ENCODE measurements around the gene MCU. TPM values are rescaled to one million over a fixed set of nuclear protein-coding genes. Genes with fewer than 3 reads are reported as not detected.

The MCU gene
- total RNA-seq, 1 experiment from 2014 or later, result 26.8 TPM

DNA sequence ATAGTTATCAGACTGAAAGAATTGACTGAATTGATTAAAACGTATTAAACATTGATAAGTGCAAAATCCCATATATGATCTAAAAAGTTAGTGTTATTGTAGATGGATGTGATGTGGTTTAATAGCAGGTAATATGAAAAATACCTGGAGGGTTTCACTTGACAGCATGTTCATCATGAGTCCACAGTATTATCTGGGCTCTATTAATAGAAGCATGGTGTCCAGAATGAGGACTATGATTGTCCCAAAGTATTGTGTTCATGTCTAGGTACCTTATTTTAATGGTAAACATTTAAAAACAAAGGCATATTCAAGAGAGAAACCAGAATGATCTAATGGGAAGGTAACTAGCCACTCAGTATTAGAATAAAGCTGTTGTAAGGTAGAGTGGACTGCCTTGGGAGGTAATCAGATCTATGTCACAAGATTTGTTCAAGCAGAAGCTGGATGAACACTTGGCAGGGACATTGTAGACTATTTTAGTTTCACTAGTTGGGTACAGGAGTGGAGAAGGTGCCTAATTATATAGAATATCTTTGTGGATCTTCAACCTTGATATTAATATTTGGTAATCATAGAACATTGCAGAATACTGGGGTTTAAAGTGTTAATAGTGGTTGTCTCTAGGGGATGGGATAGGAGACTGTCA, 43.5 kb downstream of the MCU start:
- POLR2A ChIA-PET, result no interaction called here
- Histone ChIP-seq H3K4me2 (ENCODE audit: low read length) (no peak overlapping the region), H3K4me3 (replicated peaks in 1 of 2; ENCODE audit: low read depth in 1 of 2, low read length in 2 of 2) (no peak overlapping the region), H3K9ac (ENCODE audit: low read length) (no peak overlapping the region), H3K79me2 (ENCODE audit: insufficient read depth, low read length) (peaks cover 35% of the 10 kb centered on the region), H3K36me3 (ENCODE audit: control insufficient read depth in 1 of 2, insufficient read depth in 2 of 2, low read length in 2 of 2) (no peaks in the 10 kb centered on the region), H3K4me1 (ENCODE audit: control insufficient read depth in 1 of 2, insufficient read depth in 2 of 2, low read length in 2 of 2) (peaks cover 3 to 10% of the 10 kb centered on the region in 2 experiments; a peak in 2 of 4 replicates), H3K27me3 (ENCODE audit: insufficient read depth, low read length) (no peaks in the 10 kb centered on the region), H3K27ac (ENCODE audit: low read depth, low read length) (no peak overlapping the region), H3K9me2 (ENCODE audit: insufficient read depth) (no peaks in the 10 kb centered on the region), H3K9me3 (ENCODE audit: control insufficient read depth in 1 of 2, insufficient read depth in 1 of 2, low read depth in 1 of 2, low read length in 2 of 2) (no peaks in the 10 kb centered on the region), H2AFZ (ENCODE audit: low read depth, low read length, poor library complexity, severe bottlenecking) (no peak overlapping the region), H4K20me1 (ENCODE audit: insufficient read depth) (0 out of 2 replicates have a peak, but pooled peaks cover 3% of the 10 kb centered on the region)
- CTCF ChIA-PET, result interaction anchor here (1.1 kb wide), 1 partner anchor 21 kb away, joined by 4 read pairs; no protein-coding TSS in a partner anchor
- ATAC-seq, result no peak
- TF ChIP-seq, protein P1, sequence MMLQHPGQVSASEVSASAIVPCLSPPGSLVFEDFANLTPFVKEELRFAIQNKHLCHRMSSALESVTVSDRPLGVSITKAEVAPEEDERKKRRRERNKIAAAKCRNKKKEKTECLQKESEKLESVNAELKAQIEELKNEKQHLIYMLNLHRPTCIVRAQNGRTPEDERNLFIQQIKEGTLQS (IDR thresholded peaks at IDR 0.05), result no peak
- no peak for TF ChIP-seq SP1 (IDR thresholded peaks at IDR 0.05; ENCODE audit: low read depth)
- no peak for TF ChIP-seq RAD21 (IDR thresholded peaks at IDR 0.05; ENCODE audit: low read depth)
- TF ChIP-seq POLR2AphosphoS5 (IDR thresholded peaks at IDR 0.05; ENCODE audit: low read depth, low read length), result no peak
- no peak for TF ChIP-seq POLR2A (IDR thresholded peaks at IDR 0.05; ENCODE audit: borderline replicate concordance, extremely low read depth, insufficient read depth, insufficient read length)
- no peak for TF ChIP-seq JUND (IDR thresholded peaks at IDR 0.05)
- TF ChIP-seq SIN3A (IDR thresholded peaks at IDR 0.05; ENCODE audit: low read depth), result no peak
- TF ChIP-seq, protein P2, sequence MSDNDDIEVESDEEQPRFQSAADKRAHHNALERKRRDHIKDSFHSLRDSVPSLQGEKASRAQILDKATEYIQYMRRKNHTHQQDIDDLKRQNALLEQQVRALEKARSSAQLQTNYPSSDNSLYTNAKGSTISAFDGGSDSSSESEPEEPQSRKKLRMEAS (IDR thresholded peaks at IDR 0.05), result no peak
- RAD21 ChIA-PET (ENCODE audit: low non-redundant PET in 1 of 2, low total read pairs in 2 of 2, uncharacterized antibody in 2 of 2, unreplicated experiment in 2 of 2), result no interaction called here
- no TSS peak for BruUV-seq (replicated peaks)
- no peak for DNase-seq (ENCODE audit: low read depth, low spot score)
- intact Hi-C loops (cut with micrococcal nuclease), result no loop called here

DNA sequence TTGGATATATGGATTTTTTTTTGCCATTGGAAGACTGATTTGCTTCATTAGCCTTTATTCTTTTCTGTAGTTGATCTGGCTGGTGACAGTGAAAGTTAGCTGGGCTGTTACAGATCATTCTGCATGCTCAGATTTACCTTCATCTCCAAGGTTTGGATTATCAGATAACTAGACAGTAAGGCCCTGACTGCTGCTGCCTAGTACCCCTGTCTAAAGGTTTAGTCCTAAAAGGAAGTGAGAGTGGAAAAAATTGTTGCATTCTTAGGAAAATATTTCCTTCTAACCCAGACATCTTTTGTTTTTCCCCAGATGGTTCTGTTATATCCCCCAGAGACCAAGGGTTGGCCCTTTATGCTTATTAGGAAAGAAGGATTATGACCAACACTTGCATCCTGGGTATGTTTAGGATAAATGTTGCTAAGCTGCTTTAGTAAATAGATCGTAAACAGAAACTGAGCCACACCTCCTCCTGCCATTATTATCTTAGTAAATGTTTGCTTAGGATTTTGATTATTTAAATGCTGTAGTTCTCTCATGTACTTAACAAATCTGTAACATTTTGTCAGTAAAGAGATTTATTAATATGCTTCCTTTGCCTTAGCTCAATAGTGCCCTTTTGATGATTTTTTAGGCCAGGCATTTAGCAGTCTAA, 44.4 kb downstream of the MCU start:
- Histone ChIP-seq H3K27ac (ENCODE audit: low read depth, low read length) (no peak overlapping the region), H3K9me2 (ENCODE audit: insufficient read depth) (no peaks in the 10 kb centered on the region), H4K20me1 (ENCODE audit: insufficient read depth) (0 out of 2 replicates have a peak, but pooled peaks cover 3% of the 10 kb centered on the region), H3K27me3 (ENCODE audit: insufficient read depth, low read length) (no peaks in the 10 kb centered on the region), H3K9ac (ENCODE audit: low read length) (no peak overlapping the region), H2AFZ (ENCODE audit: low read depth, low read length, poor library complexity, severe bottlenecking) (no peak overlapping the region), H3K36me3 (ENCODE audit: control insufficient read depth in 1 of 2, insufficient read depth in 2 of 2, low read length in 2 of 2) (no peaks in the 10 kb centered on the region), H3K4me1 (ENCODE audit: control insufficient read depth in 1 of 2, insufficient read depth in 2 of 2, low read length in 2 of 2) (peaks cover 0 to 10% of the 10 kb centered on the region in 2 experiments; a peak in 3 of 4 replicates), H3K4me3 (replicated peaks in 1 of 2; ENCODE audit: low read depth in 1 of 2, low read length in 2 of 2) (no peak overlapping the region), H3K79me2 (ENCODE audit: insufficient read depth, low read length) (peaks cover 35% of the 10 kb centered on the region), H3K4me2 (ENCODE audit: low read length) (no peak overlapping the region), H3K9me3 (ENCODE audit: control insufficient read depth in 1 of 2, insufficient read depth in 1 of 2, low read depth in 1 of 2, low read length in 2 of 2) (no peaks in the 10 kb centered on the region)
- ChIA-PET CTCF (no interaction called here), RAD21 (ENCODE audit: low non-redundant PET in 1 of 2, low total read pairs in 2 of 2, uncharacterized antibody in 2 of 2, unreplicated experiment in 2 of 2) (no interaction called here), POLR2A (no interaction called here)
- ATAC-seq (no peak), DNase-seq (ENCODE audit: low read depth, low spot score) (no peak)
- TF ChIP-seq ELF1 (IDR thresholded peaks at IDR 0.05; ENCODE audit: borderline replicate concordance, low read depth) (no peak), EZH2phosphoT487 (IDR thresholded peaks at IDR 0.05; ENCODE audit: borderline replicate concordance) (no peak), TCF7L2 (IDR thresholded peaks at IDR 0.05; ENCODE audit: borderline replicate concordance, extremely low read depth, insufficient read depth, insufficient read length) (no peak), FOSL1 (IDR thresholded peaks at IDR 0.05; ENCODE audit: low read depth) (no peak), CEBPB (IDR thresholded peaks at IDR 0.05; ENCODE audit: low read depth) (no peak), SIN3A (IDR thresholded peaks at IDR 0.05; ENCODE audit: low read depth) (no peak), SP1 (IDR thresholded peaks at IDR 0.05; ENCODE audit: low read depth) (no peak), JUND (IDR thresholded peaks at IDR 0.05) (no peak)
- TF ChIP-seq, protein P1 (IDR thresholded peaks at IDR 0.05), result no peak
- TF ChIP-seq, protein P2 (IDR thresholded peaks at IDR 0.05), result no peak
- BruUV-seq (replicated peaks), result no TSS peak
- intact Hi-C loops (cut with micrococcal nuclease), result no loop called here

All from HCT116 (cell line).